GM23338 (cell line): ENCODE data around the gene GFPT2. TPM values are rescaled to one million over a fixed set of nuclear protein-coding genes. Genes with fewer than 3 reads are reported as not detected.

Experiments used
- ATAC-seq: fragments of 200-7000 bp; cut with Tn5 transposase; 3 replicates; pipeline ENCODE4 v1.9.1; 2020
- DNase-seq: peaks from one replicate; pipeline ENCODE4 v3.0.0-alpha.2; 2015; ENCODE audit warnings: low spot score
- H2AFZ ChIP-seq: fragments of 200-600 bp; sonication (generic); 2 replicates; pipeline ENCODE4 v1.8.0; 2016; ENCODE audit warnings: antibody characterized with exemption, mild to moderate bottlenecking, moderate library complexity
- H3F3A ChIP-seq: fragments of 200-600 bp; sonication (generic); replicated peaks from 2 replicates; pipeline ENCODE4 v1.8.0; 2017; ENCODE audit warnings: antibody characterized with exemption, mixed run types, low read depth
- H3K27ac ChIP-seq: fragments of 200-600 bp; sonication (generic); 2 replicates; pipeline ENCODE4 v1.6.1; 2016; ENCODE audit warnings: low read depth
- H3K27me3 ChIP-seq: fragments of 200-600 bp; sonication (generic); 2 replicates; pipeline ENCODE4 v1.8.0; 2016; ENCODE audit warnings: mild to moderate bottlenecking, mixed run types, moderate library complexity; ENCODE audit not compliant: insufficient read depth
- H3K36me3 ChIP-seq: fragments of 200-600 bp; sonication (generic); 2 replicates; pipeline ENCODE4 v1.8.0; 2016; ENCODE audit warnings: mild to moderate bottlenecking; ENCODE audit not compliant: insufficient read depth
- H3K4me1 ChIP-seq: fragments of 200-600 bp; sonication (generic); 2 replicates; pipeline ENCODE4 v1.8.0; 2016; ENCODE audit warnings: mild to moderate bottlenecking, moderate library complexity; ENCODE audit not compliant: insufficient read depth
- H3K4me2 ChIP-seq: fragments of 200-600 bp; sonication (generic); 2 replicates; pipeline ENCODE4 v1.7.1; 2017; ENCODE audit warnings: mixed run types
- H3K4me3 ChIP-seq: fragments of 200-600 bp; sonication (generic); 2 replicates; pipeline ENCODE4 v1.6.1; 2016; ENCODE audit warnings: mixed run types
- H3K79me2 ChIP-seq: fragments of 200-600 bp; sonication (generic); replicated peaks from 2 replicates; pipeline ENCODE4 v1.8.0; 2017; ENCODE audit warnings: mild to moderate bottlenecking; ENCODE audit not compliant: insufficient read depth
- H3K9me2 ChIP-seq: fragments of 200-600 bp; sonication (generic); 2 replicates; pipeline ENCODE4 v1.8.0; 2017; ENCODE audit not compliant: insufficient read depth
- H4K20me1 ChIP-seq: fragments of 200-600 bp; sonication (generic); replicated peaks from 2 replicates; pipeline ENCODE4 v1.8.0; 2017; ENCODE audit warnings: mild to moderate bottlenecking; ENCODE audit not compliant: insufficient read depth
- H3K27ac Mint-ChIP-seq: 2 replicates; pipeline ENCODE4 v1.8.0; 2020; ENCODE audit warnings: inconsistent platforms, mild to moderate bottlenecking, moderate library complexity, mixed read lengths
- H3K27me3 Mint-ChIP-seq: 3 replicates; pipeline ENCODE4 v1.8.0; 2022; ENCODE audit warnings: low read depth, mild to moderate bottlenecking, moderate library complexity, mixed read lengths, inconsistent platforms; ENCODE audit not compliant: insufficient read depth, poor library complexity
- H3K36me3 Mint-ChIP-seq: 3 replicates; pipeline ENCODE4 v1.8.0; 2021; ENCODE audit warnings: low read depth, mild to moderate bottlenecking, inconsistent platforms, moderate library complexity, mixed read lengths
- H3K4me1 Mint-ChIP-seq: 3 replicates; pipeline ENCODE4 v1.8.0; 2020; ENCODE audit warnings: mild to moderate bottlenecking, inconsistent platforms, mixed read lengths
- H3K4me3 Mint-ChIP-seq: 3 replicates; pipeline ENCODE4 v1.8.0; 2021; ENCODE audit warnings: moderate library complexity, mild to moderate bottlenecking, inconsistent platforms, mixed read lengths
- H3K9me3 Mint-ChIP-seq: 3 replicates; pipeline ENCODE4 v1.8.0; 2020; ENCODE audit warnings: moderate library complexity, mild to moderate bottlenecking, inconsistent platforms, mixed read lengths
- CREB1 ChIP-seq: fragments of 250-450 bp; sonication (Bioruptor Pico); IDR thresholded peaks from 2 replicates; pipeline ENCODE4 v1.5.0; 2020; ENCODE audit warnings: low read depth, mild to moderate bottlenecking, moderate library complexity
- ETS1 ChIP-seq: IDR thresholded peaks from 2 replicates; pipeline ENCODE4 v1.6.1; 2016; ENCODE audit warnings: antibody characterized with exemption
- EZH2 ChIP-seq: fragments of 200-600 bp; sonication (generic); IDR thresholded peaks from one replicate; pipeline ENCODE4 v1.8.0; 2017; ENCODE audit warnings: antibody characterized with exemption, mild to moderate bottlenecking, low read depth; ENCODE audit not compliant: unreplicated experiment
- EZH2phosphoT487 ChIP-seq: fragments of 200-600 bp; sonication (generic); IDR thresholded peaks from one replicate; pipeline ENCODE4 v1.8.1; 2018; ENCODE audit warnings: antibody characterized with exemption; ENCODE audit not compliant: unreplicated experiment
- JUNB ChIP-seq: IDR thresholded peaks from one replicate; pipeline ENCODE4 v1.6.1; 2016; ENCODE audit warnings: antibody characterized with exemption; ENCODE audit not compliant: unreplicated experiment
- NANOG ChIP-seq: IDR thresholded peaks from 2 replicates; pipeline ENCODE4 v1.6.1; 2016; ENCODE audit warnings: antibody characterized with exemption, borderline replicate concordance
- POLR2AphosphoS5 ChIP-seq: IDR thresholded peaks from 2 replicates; pipeline ENCODE4 v1.6.1; 2016; ENCODE audit warnings: antibody characterized with exemption, low read depth
- REST ChIP-seq: IDR thresholded peaks from one replicate; pipeline ENCODE4 v1.6.1; 2018; ENCODE audit warnings: antibody characterized with exemption; ENCODE audit not compliant: unreplicated experiment
- STAT1 ChIP-seq: IDR thresholded peaks from one replicate; pipeline ENCODE4 v1.6.1; 2016; ENCODE audit warnings: antibody characterized with exemption; ENCODE audit not compliant: unreplicated experiment
- ZNF114 ChIP-seq: fragments of 250-450 bp; sonication (Bioruptor Pico); IDR thresholded peaks from 2 replicates; pipeline ENCODE4 v1.5.0; 2020; ENCODE audit warnings: mild to moderate bottlenecking, moderate library complexity
- ZNF331 ChIP-seq: fragments of 250-450 bp; sonication (Bioruptor Pico); IDR thresholded peaks from 2 replicates; pipeline ENCODE4 v1.5.0; 2020; ENCODE audit warnings: low read depth, mild to moderate bottlenecking, moderate library complexity
- ZNF462 ChIP-seq: fragments of 250-450 bp; sonication (Bioruptor Pico); IDR thresholded peaks from 2 replicates; pipeline ENCODE4 v1.5.0; 2020; ENCODE audit warnings: mild to moderate bottlenecking, moderate library complexity
- polyA plus RNA-seq: library from polyadenylated mRNA; unstranded; fragments of >200 nt; fragmentation: Nextera tagmentation; extraction: Ambion mirVana; gene quantifications from 2 replicates; pipeline ENCODE4 v1.2.1, GENCODE V29; 2016
- total RNA-seq: library from RNA; depleted of rRNA; stranded (reverse); fragments of >200 nt; shearing (Covaris generic); gene quantifications from 2 replicates; pipeline ENCODE4 v1.2.3, GENCODE V29; 2014
- TF ChIP-seq, protein P1 (sequence below), 2 experiments: fragments of 200-600 bp in 1 of 2; sonication (generic) in 1 of 2; conservative IDR thresholded peaks; 2 replicates each; pipeline versions ENCODE4 v1.5.1 to v1.6.1; 2016 to 2017; ENCODE audit warnings: antibody characterized with exemption in 2 of 2, low read depth in 2 of 2, mild to moderate bottlenecking in 2 of 2, moderate library complexity in 1 of 2

GFPT2 gene
- total and polyA plus RNA-seq, 2 experiments from 2014 or later, result 82.6 to 120 TPM

GRCh38 chr5:180345781-180346180 lies 7.4 kb downstream of the GFPT2 start:
- no peak for DNase-seq

More at GRCh38 chr5:180345781-180346180, 7.4 kb downstream of the GFPT2 start:
- H3K4me1 Mint-ChIP-seq, result peaks cover 89% of the 10 kb centered on the region
- Histone ChIP-seq H3K27ac (peak overlapping the region; percentile 95), H3K36me3 (no peaks in the 10 kb centered on the region), H3K79me2 (peaks cover 83% of the 10 kb centered on the region), H3K4me2 (peak overlapping the region; percentile 48), H2AFZ (no peak overlapping the region), H3F3A (peaks cover 15% of the 10 kb centered on the region), H3K9me2 (no peaks in the 10 kb centered on the region), H3K27me3 (no peaks in the 10 kb centered on the region), H3K4me1 (peaks cover 88% of the 10 kb centered on the region), H4K20me1 (peaks cover 29% of the 10 kb centered on the region), H3K4me3 (no peak overlapping the region)
- no peaks in the 10 kb centered on the region; the same call in 2 of the 3 replicates for H3K9me3 Mint-ChIP-seq
- TF ChIP-seq, protein P1, sequence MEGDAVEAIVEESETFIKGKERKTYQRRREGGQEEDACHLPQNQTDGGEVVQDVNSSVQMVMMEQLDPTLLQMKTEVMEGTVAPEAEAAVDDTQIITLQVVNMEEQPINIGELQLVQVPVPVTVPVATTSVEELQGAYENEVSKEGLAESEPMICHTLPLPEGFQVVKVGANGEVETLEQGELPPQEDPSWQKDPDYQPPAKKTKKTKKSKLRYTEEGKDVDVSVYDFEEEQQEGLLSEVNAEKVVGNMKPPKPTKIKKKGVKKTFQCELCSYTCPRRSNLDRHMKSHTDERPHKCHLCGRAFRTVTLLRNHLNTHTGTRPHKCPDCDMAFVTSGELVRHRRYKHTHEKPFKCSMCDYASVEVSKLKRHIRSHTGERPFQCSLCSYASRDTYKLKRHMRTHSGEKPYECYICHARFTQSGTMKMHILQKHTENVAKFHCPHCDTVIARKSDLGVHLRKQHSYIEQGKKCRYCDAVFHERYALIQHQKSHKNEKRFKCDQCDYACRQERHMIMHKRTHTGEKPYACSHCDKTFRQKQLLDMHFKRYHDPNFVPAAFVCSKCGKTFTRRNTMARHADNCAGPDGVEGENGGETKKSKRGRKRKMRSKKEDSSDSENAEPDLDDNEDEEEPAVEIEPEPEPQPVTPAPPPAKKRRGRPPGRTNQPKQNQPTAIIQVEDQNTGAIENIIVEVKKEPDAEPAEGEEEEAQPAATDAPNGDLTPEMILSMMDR (conservative IDR thresholded peaks at IDR 0.05; ENCODE audit: low read depth in 2 of 2), result no peak
- TF ChIP-seq ZNF114 (CRISPR knock-in tag) (no peak), NANOG (no peak), JUNB (no peak), ETS1 (no peak), POLR2AphosphoS5 (no peak), EZH2phosphoT487 (no peak), ZNF462 (CRISPR knock-in tag) (no peak), EZH2 (no peak), REST (no peak), CREB1 (no peak), ZNF331 (CRISPR knock-in tag) (no peak), STAT1 (no peak)
- no peak for ATAC-seq
- peaks cover 14% of the 10 kb centered on the region for H3K27me3 Mint-ChIP-seq
- peak overlapping the region; percentile 19; the same call in 1 of the 3 replicates for H3K4me3 Mint-ChIP-seq
- H3K27ac Mint-ChIP-seq, result peak overlapping the region; percentile 47
- peaks cover 61% of the 10 kb centered on the region for H3K36me3 Mint-ChIP-seq
